GM18868 (cell line): ENCODE data around the gene TMEM184B.

Experiments used
- ATAC-seq: cut with Tn5 transposase; IDR thresholded peaks from one replicate; pipeline ENCODE4 v1.9.1; 2021; ENCODE audit warnings: mild to moderate bottlenecking, moderate library complexity; ENCODE audit not compliant: unreplicated experiment

TMEM184B gene

GRCh38 chr22:38207898-38208432 lies 64.8 kb downstream of the TMEM184B start:
- no peak for ATAC-seq

GRCh38 chr22:38205261-38206128 lies 67.3 kb downstream of the TMEM184B start:
- no peak for ATAC-seq

GRCh38 chr22:38204784-38205183 lies 68.0 kb downstream of the TMEM184B start:
- ATAC-seq: no peak

- ATAC-seq: no peak
Observed at GRCh38 chr22:38203855-38204514, 68.8 kb downstream of the TMEM184B start.

GRCh38 chr22:38203090-38203810 lies 69.6 kb downstream of the TMEM184B start:
- no peak for ATAC-seq

- peak; percentile 19 for ATAC-seq
Observed at GRCh38 chr22:38202437-38203089, 70.2 kb downstream of the TMEM184B start.

GRCh38 chr22:38201711-38202436 lies 70.9 kb downstream of the TMEM184B start, which contains the start of gene MAFF:
Gene MAFF (plus strand): TSS chr22:38201994. CDS start chr22:38213854, 11,860 bp downstream.
- peak; percentile 61 for ATAC-seq

GRCh38 chr22:38201371-38201710 lies 71.5 kb downstream of the TMEM184B start:
- ATAC-seq: no peak

GRCh38 chr22:38199826-38200559 lies 72.8 kb downstream of the TMEM184B start:
- ATAC-seq: no peak

GRCh38 chr22:38196791-38197419 lies 75.9 kb downstream of the TMEM184B start:
- ATAC-seq: no peak

- ATAC-seq: no peak
Observed at GRCh38 chr22:38193580-38193979, 79.2 kb downstream of the TMEM184B start.

GRCh38 chr22:38192475-38192863 lies 80.3 kb downstream of the TMEM184B start:
- no peak for ATAC-seq

GRCh38 chr22:38191731-38192474 lies 80.9 kb downstream of the TMEM184B start:
- no peak for ATAC-seq

- no peak for ATAC-seq
Observed at GRCh38 chr22:38191055-38191454, 81.8 kb downstream of the TMEM184B start.

- ATAC-seq: no peak
Observed at GRCh38 chr22:38190581-38190980, 82.2 kb downstream of the TMEM184B start.

GRCh38 chr22:38189104-38189503 lies 83.7 kb downstream of the TMEM184B start:
- no peak for ATAC-seq

- ATAC-seq: no peak
Observed at GRCh38 chr22:38187413-38188212, 85.2 kb downstream of the TMEM184B start.
